HepG2 (cell line): ENCODE measurements around the gene MYL3.

Experiments used
- CTCF ChIP-seq: sonication (generic); formaldehyde crosslinking; IDR thresholded peaks from 2 replicates; pipeline ENCODE4 v1.5.0; 2020; ENCODE audit warnings: mild to moderate bottlenecking, missing genetic modification reagents, moderate library complexity
- MEF2D ChIP-seq: sonication (generic); formaldehyde crosslinking; IDR thresholded peaks from 2 replicates; pipeline ENCODE4 v1.5.1; 2020; ENCODE audit warnings: mild to moderate bottlenecking, missing genetic modification reagents
- POLR2A ChIP-seq, 2 experiments: IDR thresholded peaks; 2 replicates each; pipeline ENCODE4 v1.6.1; 2011; ENCODE audit warnings: low read depth in 2 of 2, low read length in 2 of 2, mild to moderate bottlenecking in 1 of 2, moderate library complexity in 1 of 2; ENCODE audit not compliant: insufficient read depth in 1 of 2
- RELA ChIP-seq: sonication (generic); formaldehyde crosslinking; IDR thresholded peaks from 2 replicates; pipeline ENCODE4 v1.4.0; 2020; ENCODE audit warnings: missing genetic modification reagents
- RFX5 ChIP-seq: IDR thresholded peaks from 2 replicates; pipeline ENCODE4 v1.6.1; 2011; ENCODE audit warnings: low read depth, low read length, improper control_type of control experiment
- SETDB1 ChIP-seq: sonication (generic); formaldehyde crosslinking; IDR thresholded peaks from 2 replicates; pipeline ENCODE4 v1.5.1; 2020; ENCODE audit warnings: missing genetic modification reagents, mild to moderate bottlenecking, borderline replicate concordance
- SNAPC2 ChIP-seq: sonication (generic); formaldehyde crosslinking; IDR thresholded peaks from 2 replicates; pipeline ENCODE4 v1.8.1; 2022; ENCODE audit warnings: mild to moderate bottlenecking, missing genetic modification reagents
- SOX5 ChIP-seq: IDR thresholded peaks from 2 replicates; pipeline ENCODE4 v1.6.1; 2016; ENCODE audit warnings: borderline replicate concordance
- TAF1 ChIP-seq: sonication (generic); formaldehyde crosslinking; IDR thresholded peaks from 2 replicates; pipeline ENCODE4 v1.4.0; 2020; ENCODE audit warnings: missing genetic modification reagents
- TCF12 ChIP-seq, 2 experiments: fragments of 450-650 bp in 1 of 2; sonication (generic) in 1 of 2; formaldehyde crosslinking in 1 of 2; IDR thresholded peaks; 2 replicates each; pipeline versions ENCODE4 v1.6.1 to v1.8.0; 2017 to 2022; ENCODE audit warnings: antibody characterized with exemption in 1 of 2, mild to moderate bottlenecking in 1 of 2, missing genetic modification reagents in 1 of 2, moderate library complexity in 1 of 2
- ZBTB43 ChIP-seq: sonication (generic); formaldehyde crosslinking; conservative IDR thresholded peaks from 2 replicates; pipeline ENCODE4 v1.4.0; 2020; ENCODE audit warnings: missing genetic modification reagents
- ZNF274 ChIP-seq: sonication (generic); formaldehyde crosslinking; IDR thresholded peaks from 2 replicates; pipeline ENCODE4 v1.5.1; 2020; ENCODE audit warnings: mild to moderate bottlenecking, missing genetic modification reagents
- ZNF33B ChIP-seq: sonication (generic); formaldehyde crosslinking; IDR thresholded peaks from 2 replicates; pipeline ENCODE4 v1.5.1; 2020; ENCODE audit warnings: mild to moderate bottlenecking, missing genetic modification reagents

GRCh38 chr3:46844881-46845312, 18.3 kb downstream of the MYL3 start:
- TF ChIP-seq ZNF33B (CRISPR knock-in tag) (no peak), SETDB1 (CRISPR knock-in tag) (no peak), ZBTB43 (no peak), MEF2D (CRISPR knock-in tag) (no peak), POLR2A (IDR thresholded peaks at IDR 0.05; ENCODE audit: insufficient read depth in 1 of 2, low read depth in 2 of 2, low read length in 2 of 2) (no peak), TAF1 (CRISPR knock-in tag) (no peak), RFX5 (no peak), TCF12 (IDR thresholded peaks at IDR 0.05) (no peak), TCF12 (CRISPR knock-in tag; IDR thresholded peaks at IDR 0.05) (no peak), SOX5 (CRISPR knock-in tag) (no peak), RELA (no peak), ZNF274 (no peak), SNAPC2 (no peak), CTCF (CRISPR knock-in tag) (no peak)
